ENCODE data around the gene RWDD2A. TPM values are rescaled to one million over a fixed set of nuclear protein-coding genes. Genes with fewer than 3 reads are reported as not detected.

RWDD2A gene
- total and polyA plus RNA-seq, 4 experiments from 2014 or later = 2.0 to 5.2 (median 3.5) TPM

DNA sequence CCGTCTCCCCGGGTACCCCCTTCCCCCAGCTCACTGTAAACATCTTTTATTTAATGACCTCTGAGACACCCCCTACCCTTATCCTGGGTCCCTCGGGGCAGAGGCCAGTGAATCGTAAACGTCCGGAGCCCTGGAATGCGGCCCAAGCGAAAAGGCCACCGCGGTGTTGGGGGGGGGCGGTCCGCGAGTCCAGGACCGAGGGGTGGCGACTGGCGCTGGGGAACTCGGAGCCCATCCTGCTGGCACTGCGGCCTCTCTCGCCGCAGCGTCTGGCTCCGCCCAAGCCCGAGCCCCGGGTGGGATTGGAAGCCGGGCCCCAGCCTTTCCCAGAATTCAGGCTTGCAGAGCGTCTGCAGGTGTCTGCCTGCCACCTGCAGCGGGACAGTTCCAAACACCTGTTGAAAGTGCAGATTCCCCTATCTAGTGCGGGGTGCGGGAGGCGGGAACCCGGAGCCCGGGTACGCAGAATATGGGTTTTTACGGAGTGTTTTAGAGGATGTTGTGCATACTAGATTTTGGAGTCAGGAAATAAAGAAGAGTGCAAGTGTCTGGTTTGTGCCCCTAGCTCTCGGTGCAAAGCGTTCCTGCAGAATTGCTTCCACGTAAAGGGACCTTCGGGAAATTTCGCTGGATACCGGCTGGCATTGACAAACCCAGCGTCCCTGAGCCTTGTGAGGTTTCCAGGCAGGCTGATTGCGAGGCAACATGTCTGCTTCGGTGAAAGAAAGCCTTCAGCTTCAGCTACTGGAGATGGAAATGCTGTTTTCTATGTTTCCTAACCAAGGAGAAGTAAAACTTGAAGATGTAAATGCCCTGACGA, 800 bp downstream of the RWDD2A start:
- CTCF ChIA-PET (ENCODE audit: partially characterized antibody) = interaction anchor here (0.8 to 12.0 kb wide), 3 partner anchors 11 to 127 kb away, joined by 3 to 108 read pairs (median 12); partner anchors contain the start of genes DOP1A and UBE3D
- peaks cover 21% of the 10 kb centered on the region for H3K4me1 ChIP-seq (ENCODE audit: insufficient read depth, low read length)
- H3K36me3 ChIP-seq (ENCODE audit: insufficient read depth, low read length) = no peaks in the 10 kb centered on the region
- Mint-ChIP-seq H3K27me3 (no peaks in the 10 kb centered on the region), H3K27ac (peak overlapping the region in 6 of 7 donors; percentile 1 to 87 (median 74)), H3K9me3 (no peaks in the 10 kb centered on the region), H3K4me3 (peak overlapping the region; percentile 74 to 99 (median 86)), H3K36me3 (peaks cover 3 to 16% of the 10 kb centered on the region in 2 donors), H3K4me1 (peaks cover 32 to 58% (median 45%) of the 10 kb centered on the region in 4 donors)
- peak overlapping the region; percentile 88 for H3K27ac ChIP-seq (ENCODE audit: low read depth, low read length)
- peak in 4 of 5 donors; percentile 12 to 48 (median 14) for DNase-seq
- no peaks in the 10 kb centered on the region for H3K27me3 ChIP-seq (ENCODE audit: insufficient read depth, low read length)
- POLR2A ChIA-PET (ENCODE audit: partially characterized antibody) = interaction anchor here (0.8 to 2.1 kb wide), 4 partner anchors 10 to 946 kb away, joined by 3 to 11 read pairs (median 6); partner anchors contain the start of genes DOP1A and IBTK
- H3K9me3 ChIP-seq (ENCODE audit: control insufficient read depth in 1 of 2, low read length in 2 of 2) = no peaks in the 10 kb centered on the region
- intact Hi-C loops (cut with micrococcal nuclease) = loop anchor here (1.0 to 5.0 kb wide), 4 partner anchors 21 to 1033 kb away; partner anchors contain the start of genes CEP162, CYB5R4 and DOP1A
- peak overlapping the region; percentile 65 to 71 for H3K4me3 ChIP-seq (ENCODE audit: low read length in 2 of 2)

DNA sequence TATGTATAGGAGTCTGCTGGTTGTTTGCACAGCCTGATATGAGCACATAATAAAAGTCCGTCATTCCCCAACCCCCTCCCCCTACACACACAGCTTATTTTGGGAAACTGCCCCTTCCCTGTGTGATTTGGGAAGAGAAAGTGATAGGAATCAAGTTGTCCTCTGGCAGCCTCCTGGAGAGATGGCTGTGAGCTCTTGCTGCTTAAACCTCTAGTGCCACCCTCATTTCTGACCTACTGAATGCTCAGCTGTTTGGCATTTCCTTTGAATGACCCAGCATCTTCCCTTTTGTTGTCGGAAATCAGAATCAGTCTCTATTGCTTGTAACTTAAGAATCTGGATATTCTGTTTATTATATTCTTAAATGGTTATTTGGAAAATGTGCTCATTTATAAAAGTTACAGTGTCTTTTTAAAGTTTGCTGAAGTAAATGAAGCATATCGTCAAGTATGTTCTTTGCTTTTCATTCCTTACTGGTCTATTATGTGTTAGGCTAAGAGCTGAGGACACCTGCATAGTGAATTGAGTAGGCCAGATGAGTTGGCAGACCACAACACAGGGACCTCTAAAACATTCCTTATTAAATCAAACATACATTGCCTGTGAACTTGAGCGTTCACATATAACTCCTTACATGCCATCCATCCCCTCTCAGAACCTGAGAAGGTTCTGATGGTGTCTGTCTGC, 5.5 kb downstream of the RWDD2A start:
- DNase-seq = no peak
- Mint-ChIP-seq H3K27me3 (no peaks in the 10 kb centered on the region), H3K27ac (no peak overlapping the region), H3K4me1 (peaks cover 11 to 26% (median 17%) of the 10 kb centered on the region in 4 donors), H3K4me3 (no peak overlapping the region), H3K9me3 (no peaks in the 10 kb centered on the region), H3K36me3 (peaks cover 0 to 5% of the 10 kb centered on the region in 2 donors)
- no peaks in the 10 kb centered on the region for H3K36me3 ChIP-seq (ENCODE audit: insufficient read depth, low read length)
- ChIA-PET CTCF (ENCODE audit: partially characterized antibody) (interaction anchor here (1.5 to 12.0 kb wide), 4 partner anchors 17 to 133 kb away, joined by 3 to 108 read pairs (median 14); partner anchors contain the start of genes DOP1A and UBE3D), POLR2A (ENCODE audit: partially characterized antibody) (no interaction called here)
- no peak overlapping the region for H3K4me3 ChIP-seq (ENCODE audit: low read length in 2 of 2)
- no peaks in the 10 kb centered on the region for H3K27me3 ChIP-seq (ENCODE audit: insufficient read depth, low read length)
- H3K27ac ChIP-seq (ENCODE audit: low read depth, low read length) = no peak overlapping the region
- H3K9me3 ChIP-seq (ENCODE audit: control insufficient read depth in 1 of 2, low read length in 2 of 2) = no peaks in the 10 kb centered on the region
- intact Hi-C loops (cut with micrococcal nuclease) = no loop called here
- peaks cover 7% of the 10 kb centered on the region for H3K4me1 ChIP-seq (ENCODE audit: insufficient read depth, low read length)

- H3K9me3 Mint-ChIP-seq = no peaks in the 10 kb centered on the region
- H3K4me1 ChIP-seq (ENCODE audit: insufficient read depth, low read length) = peaks cover 2% of the 10 kb centered on the region
- H3K27ac Mint-ChIP-seq = no peak overlapping the region
- no peaks in the 10 kb centered on the region for H3K36me3 ChIP-seq (ENCODE audit: insufficient read depth, low read length)
- peaks cover 6 to 21% (median 12%) of the 10 kb centered on the region in 4 donors for H3K4me1 Mint-ChIP-seq
- H3K4me3 Mint-ChIP-seq = no peak overlapping the region
- H3K9me3 ChIP-seq (ENCODE audit: control insufficient read depth in 1 of 2, low read length in 2 of 2) = no peaks in the 10 kb centered on the region
- no peak for DNase-seq
- H3K27me3 ChIP-seq (ENCODE audit: insufficient read depth, low read length) = no peaks in the 10 kb centered on the region
- H3K27ac ChIP-seq (ENCODE audit: low read depth, low read length) = no peak overlapping the region
- no peak overlapping the region for H3K4me3 ChIP-seq (ENCODE audit: low read length in 2 of 2)
- no peaks in the 10 kb centered on the region for H3K27me3 Mint-ChIP-seq
- ChIA-PET POLR2A (ENCODE audit: partially characterized antibody) (no interaction called here), CTCF (ENCODE audit: partially characterized antibody) (interaction anchor here (3.1 kb wide), 1 partner anchor 133 kb away, joined by 17 read pairs; the partner anchor contains the start of genes DOP1A and UBE3D)
- intact Hi-C loops (cut with micrococcal nuclease) = no loop called here
- H3K36me3 Mint-ChIP-seq = peaks cover 0 to 4% of the 10 kb centered on the region in 2 donors
Observed at GRCh38 chr6:83199173-83199862, 6.2 kb downstream of the RWDD2A start.

- Histone ChIP-seq H3K4me3 (ENCODE audit: low read length in 2 of 2) (no peak overlapping the region), H3K4me1 (ENCODE audit: insufficient read depth, low read length) (no peaks in the 10 kb centered on the region), H3K36me3 (ENCODE audit: insufficient read depth, low read length) (no peaks in the 10 kb centered on the region), H3K9me3 (ENCODE audit: control insufficient read depth in 1 of 2, low read length in 2 of 2) (no peaks in the 10 kb centered on the region), H3K27ac (ENCODE audit: low read depth, low read length) (no peak overlapping the region), H3K27me3 (ENCODE audit: insufficient read depth, low read length) (no peaks in the 10 kb centered on the region)
- ChIA-PET POLR2A (ENCODE audit: partially characterized antibody) (no interaction called here), CTCF (ENCODE audit: partially characterized antibody) (interaction anchor here (3.1 kb wide), 1 partner anchor 134 kb away, joined by 17 read pairs; the partner anchor contains the start of genes DOP1A and UBE3D)
- H3K4me1 Mint-ChIP-seq = peaks cover 2 to 15% (median 7%) of the 10 kb centered on the region in 4 donors
- H3K27ac Mint-ChIP-seq = no peak overlapping the region
- no peak overlapping the region for H3K4me3 Mint-ChIP-seq
- intact Hi-C loops (cut with micrococcal nuclease) = no loop called here
- H3K36me3 Mint-ChIP-seq = peaks cover 0 to 2% of the 10 kb centered on the region in 2 donors
- H3K27me3 Mint-ChIP-seq = no peaks in the 10 kb centered on the region
- H3K9me3 Mint-ChIP-seq = no peaks in the 10 kb centered on the region
- DNase-seq = no peak
Observed at GRCh38 chr6:83199863-83200225, 6.7 kb downstream of the RWDD2A start.

DNA sequence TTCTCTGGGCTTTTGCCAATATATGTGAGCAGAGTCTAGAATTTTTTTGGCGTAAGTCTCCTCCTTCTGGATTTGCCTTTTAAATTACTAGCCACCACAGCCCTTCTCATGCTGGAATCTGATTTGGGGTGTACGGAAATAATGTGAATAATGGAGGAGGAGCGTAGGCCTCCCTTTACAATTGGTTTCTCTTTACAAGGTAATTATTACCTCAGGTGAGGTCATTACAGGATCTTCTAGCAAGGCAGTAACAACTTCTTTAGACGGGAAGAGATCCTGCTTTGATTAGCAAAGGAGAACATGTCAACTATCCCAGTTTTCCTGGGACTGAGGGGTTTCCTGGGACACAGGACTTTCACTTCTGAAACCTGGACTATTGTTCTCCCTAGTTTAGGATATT, 8.9 kb downstream of the RWDD2A start:
- H3K36me3 ChIP-seq (ENCODE audit: insufficient read depth, low read length) = no peaks in the 10 kb centered on the region
- H3K27me3 Mint-ChIP-seq = peaks cover 9 to 10% of the 10 kb centered on the region in 2 donors
- peaks cover 0 to 2% (median 0%) of the 10 kb centered on the region in 8 donors for H3K9me3 Mint-ChIP-seq

GRCh38 chr6:83215131-83216047, 22.2 kb downstream of the RWDD2A start:
- no peaks in the 10 kb centered on the region for H3K9me3 ChIP-seq (ENCODE audit: control insufficient read depth in 1 of 2, low read length in 2 of 2)
- Mint-ChIP-seq H3K36me3 (no peaks in the 10 kb centered on the region), H3K9me3 (no peaks in the 10 kb centered on the region), H3K27ac (no peak overlapping the region), H3K4me3 (no peak overlapping the region), H3K27me3 (peaks cover 3 to 9% of the 10 kb centered on the region in 2 donors), H3K4me1 (no peaks in the 10 kb centered on the region)
- intact Hi-C loops (cut with micrococcal nuclease) = loop anchor here (1.0 to 5.0 kb wide), 5 partner anchors 22 to 958 kb away; partner anchors contain the start of genes DOP1A, PGM3 and RWDD2A
- ChIA-PET CTCF (ENCODE audit: partially characterized antibody) (interaction anchor here (0.7 to 7.1 kb wide), 28 partner anchors 10 to 945 kb away, joined by 3 to 186 read pairs (median 4); partner anchors contain the start of genes DOP1A, PGM3, PRSS35 and RWDD2A), POLR2A (ENCODE audit: partially characterized antibody) (interaction anchor here (2.9 kb wide), 1 partner anchor 148 kb away, joined by 18 read pairs; the partner anchor contains the start of genes DOP1A and UBE3D)
- H3K4me3 ChIP-seq (ENCODE audit: low read length in 2 of 2) = no peak overlapping the region
- H3K4me1 ChIP-seq (ENCODE audit: insufficient read depth, low read length) = no peaks in the 10 kb centered on the region
- H3K27ac ChIP-seq (ENCODE audit: low read depth, low read length) = no peak overlapping the region
- no peaks in the 10 kb centered on the region for H3K27me3 ChIP-seq (ENCODE audit: insufficient read depth, low read length)
- no peaks in the 10 kb centered on the region for H3K36me3 ChIP-seq (ENCODE audit: insufficient read depth, low read length)
- peak; percentile 49 to 51 (median 50) for DNase-seq

More for the DNA sequence above, 8.9 kb downstream of the RWDD2A start:
- Histone ChIP-seq H3K4me3 (ENCODE audit: low read length in 2 of 2) (no peak overlapping the region), H3K27ac (ENCODE audit: low read depth, low read length) (no peak overlapping the region), H3K4me1 (ENCODE audit: insufficient read depth, low read length) (no peaks in the 10 kb centered on the region), H3K9me3 (ENCODE audit: control insufficient read depth in 1 of 2, low read length in 2 of 2) (no peaks in the 10 kb centered on the region), H3K27me3 (ENCODE audit: insufficient read depth, low read length) (no peaks in the 10 kb centered on the region)
- CTCF ChIA-PET (ENCODE audit: partially characterized antibody) = interaction anchor here (3.1 to 5.9 kb wide), 2 partner anchors 14 to 136 kb away, joined by 17 to 29 read pairs; partner anchors contain the start of genes DOP1A and UBE3D
- H3K4me1 Mint-ChIP-seq = peaks cover 0 to 5% (median 0%) of the 10 kb centered on the region in 4 donors
- H3K27ac Mint-ChIP-seq = no peak overlapping the region
- H3K36me3 Mint-ChIP-seq = peaks cover 0 to 4% of the 10 kb centered on the region in 2 donors
- intact Hi-C loops (cut with micrococcal nuclease) = no loop called here
- POLR2A ChIA-PET (ENCODE audit: partially characterized antibody) = no interaction called here
- DNase-seq = no peak
- H3K4me3 Mint-ChIP-seq = no peak overlapping the region
